ENCODE results near the gene MYO1E. TPM values are rescaled to one million over a fixed set of nuclear protein-coding genes. Genes with fewer than 3 reads are reported as not detected.
A peak's percentile ranks its signal among the peaks of the same experiment; 100 is the strongest.

MYO1E gene
- total RNA-seq, 2 experiments from 2014 or later, result 20.3 to 22.7 TPM

DNA sequence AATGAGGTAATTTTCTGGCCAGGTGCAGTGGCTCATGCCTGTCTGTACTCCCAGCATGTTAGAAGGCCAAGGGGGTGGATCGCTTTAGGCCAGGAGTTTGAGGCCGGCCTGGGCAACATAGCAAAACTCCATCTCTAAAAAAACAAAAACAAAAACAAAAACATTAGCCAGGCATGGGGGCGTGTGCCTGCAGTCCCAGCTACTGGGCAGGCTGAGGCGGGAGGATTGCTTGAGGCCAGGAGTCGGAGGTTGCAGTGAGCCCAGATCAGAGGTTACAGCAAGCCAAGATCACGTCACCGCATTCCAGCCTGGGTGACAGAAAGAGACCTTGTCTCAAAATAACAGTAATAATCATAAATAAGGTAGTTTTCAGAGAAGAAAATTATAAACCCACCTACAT is 110.4 kb downstream of the MYO1E start:
- Mint-ChIP-seq H3K27ac (no peak overlapping the region), H3K27me3 (no peaks in the 10 kb centered on the region), H3K4me3 (no peak overlapping the region), H3K4me1 (ENCODE audit: low read depth) (peaks cover 13% of the 10 kb centered on the region), H3K9me3 (no peaks in the 10 kb centered on the region), H3K36me3 (ENCODE audit: low read depth) (no peaks in the 10 kb centered on the region)
- TF ChIP-seq, protein P1, sequence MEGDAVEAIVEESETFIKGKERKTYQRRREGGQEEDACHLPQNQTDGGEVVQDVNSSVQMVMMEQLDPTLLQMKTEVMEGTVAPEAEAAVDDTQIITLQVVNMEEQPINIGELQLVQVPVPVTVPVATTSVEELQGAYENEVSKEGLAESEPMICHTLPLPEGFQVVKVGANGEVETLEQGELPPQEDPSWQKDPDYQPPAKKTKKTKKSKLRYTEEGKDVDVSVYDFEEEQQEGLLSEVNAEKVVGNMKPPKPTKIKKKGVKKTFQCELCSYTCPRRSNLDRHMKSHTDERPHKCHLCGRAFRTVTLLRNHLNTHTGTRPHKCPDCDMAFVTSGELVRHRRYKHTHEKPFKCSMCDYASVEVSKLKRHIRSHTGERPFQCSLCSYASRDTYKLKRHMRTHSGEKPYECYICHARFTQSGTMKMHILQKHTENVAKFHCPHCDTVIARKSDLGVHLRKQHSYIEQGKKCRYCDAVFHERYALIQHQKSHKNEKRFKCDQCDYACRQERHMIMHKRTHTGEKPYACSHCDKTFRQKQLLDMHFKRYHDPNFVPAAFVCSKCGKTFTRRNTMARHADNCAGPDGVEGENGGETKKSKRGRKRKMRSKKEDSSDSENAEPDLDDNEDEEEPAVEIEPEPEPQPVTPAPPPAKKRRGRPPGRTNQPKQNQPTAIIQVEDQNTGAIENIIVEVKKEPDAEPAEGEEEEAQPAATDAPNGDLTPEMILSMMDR (IDR thresholded peaks at IDR 0.05), result no peak
- CTCF ChIA-PET, result no interaction called here
- ATAC-seq (no peak), DNase-seq (no peak)
- POLR2A ChIA-PET, result interaction anchor here (0.7 kb wide), 1 partner anchor 169 kb away, joined by 3 read pairs; no protein-coding TSS in a partner anchor
- intact Hi-C loops (cut with micrococcal nuclease), result no loop called here

DNA sequence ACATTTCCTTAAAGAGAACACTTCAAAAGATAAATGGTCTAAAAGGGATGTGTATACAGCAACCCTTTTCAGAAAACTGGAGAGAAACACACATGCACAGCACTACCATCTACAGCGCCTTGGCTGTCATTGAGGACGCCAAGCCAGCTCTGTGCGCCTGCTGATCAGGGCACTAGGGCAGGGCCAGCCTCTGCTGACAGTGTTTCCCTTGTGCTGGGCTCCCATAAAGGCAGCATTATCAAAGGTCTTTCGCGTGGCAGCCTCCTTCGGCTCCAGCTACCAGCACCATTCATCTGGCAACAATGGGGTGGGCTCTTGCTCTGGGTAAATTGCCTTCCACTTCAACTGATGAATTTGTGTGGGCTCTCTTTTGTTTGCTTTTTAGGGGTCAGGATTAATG is 112.6 kb downstream of the MYO1E start:
- intact Hi-C loops (cut with micrococcal nuclease), result no loop called here
- Mint-ChIP-seq H3K27ac (no peak overlapping the region), H3K27me3 (no peaks in the 10 kb centered on the region), H3K4me3 (no peak overlapping the region), H3K36me3 (ENCODE audit: low read depth) (no peaks in the 10 kb centered on the region), H3K9me3 (no peaks in the 10 kb centered on the region), H3K4me1 (ENCODE audit: low read depth) (peaks cover 28% of the 10 kb centered on the region)
- no peak for ATAC-seq
- TF ChIP-seq, protein P1 (IDR thresholded peaks at IDR 0.05), result no peak
- CTCF ChIA-PET, result interaction anchor here (1.8 kb wide), 1 partner anchor 13 kb away, joined by 9 read pairs; no protein-coding TSS in a partner anchor
- no peak for DNase-seq
- POLR2A ChIA-PET, result interaction anchor here (1.0 kb wide), 1 partner anchor 9 kb away, joined by 3 read pairs; no protein-coding TSS in a partner anchor

DNA sequence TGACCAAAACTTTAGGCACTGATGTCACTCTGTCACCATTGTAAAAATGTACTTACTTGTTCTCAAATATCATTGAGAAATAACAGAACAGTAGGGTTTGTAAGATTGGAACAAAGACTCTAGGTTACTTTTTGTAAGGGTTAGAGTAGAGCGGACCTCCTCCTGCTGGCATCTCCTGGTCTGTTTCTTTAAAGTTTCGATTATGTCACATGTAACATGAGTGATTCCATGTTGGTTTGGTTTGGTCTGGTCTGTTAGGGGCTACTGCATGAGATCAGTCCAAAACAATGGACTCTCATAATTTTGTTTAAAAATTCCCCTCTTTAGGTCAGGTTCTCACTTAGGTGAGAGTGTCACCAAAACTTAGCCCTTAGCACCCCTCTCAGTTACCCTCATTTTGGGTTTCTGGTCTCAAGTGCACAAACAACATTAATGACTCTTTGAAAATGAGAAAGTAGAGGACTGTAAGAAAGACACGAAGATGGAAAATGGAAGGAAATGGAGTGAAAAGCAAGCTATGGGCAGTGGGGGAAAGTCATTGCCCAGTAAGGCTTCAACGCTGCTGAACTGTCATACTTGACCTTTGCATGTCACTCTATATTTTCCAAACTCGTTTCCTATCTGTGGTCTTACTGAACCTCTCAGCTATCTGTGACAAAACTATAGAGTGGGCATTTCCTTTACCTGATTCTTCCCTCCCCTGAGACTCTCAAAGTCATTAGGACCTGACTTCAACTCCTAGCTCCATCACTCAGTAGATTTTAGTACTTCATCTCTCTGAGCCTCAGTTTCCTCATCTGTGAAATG is 113.3 kb downstream of the MYO1E start:
- no peaks in the 10 kb centered on the region for H3K27me3 Mint-ChIP-seq
- H3K4me3 Mint-ChIP-seq, result no peak overlapping the region
- TF ChIP-seq, protein P1 (IDR thresholded peaks at IDR 0.05), result no peak
- DNase-seq (peak; percentile 10), ATAC-seq (peak; percentile 74)
- H3K36me3 Mint-ChIP-seq (ENCODE audit: low read depth), result no peaks in the 10 kb centered on the region
- H3K9me3 Mint-ChIP-seq, result no peaks in the 10 kb centered on the region
- H3K27ac Mint-ChIP-seq, result peak overlapping the region; percentile 77
- ChIA-PET POLR2A (interaction anchor here (1.0 kb wide), 1 partner anchor 9 kb away, joined by 3 read pairs; no protein-coding TSS in a partner anchor), CTCF (interaction anchor here (1.8 kb wide), 1 partner anchor 12 kb away, joined by 9 read pairs; no protein-coding TSS in a partner anchor)
- H3K4me1 Mint-ChIP-seq (ENCODE audit: low read depth), result peaks cover 28% of the 10 kb centered on the region
- intact Hi-C loops (cut with micrococcal nuclease), result loop anchor here (5.0 kb wide), 1 partner anchor 38 kb away; no protein-coding TSS in a partner anchor

DNA sequence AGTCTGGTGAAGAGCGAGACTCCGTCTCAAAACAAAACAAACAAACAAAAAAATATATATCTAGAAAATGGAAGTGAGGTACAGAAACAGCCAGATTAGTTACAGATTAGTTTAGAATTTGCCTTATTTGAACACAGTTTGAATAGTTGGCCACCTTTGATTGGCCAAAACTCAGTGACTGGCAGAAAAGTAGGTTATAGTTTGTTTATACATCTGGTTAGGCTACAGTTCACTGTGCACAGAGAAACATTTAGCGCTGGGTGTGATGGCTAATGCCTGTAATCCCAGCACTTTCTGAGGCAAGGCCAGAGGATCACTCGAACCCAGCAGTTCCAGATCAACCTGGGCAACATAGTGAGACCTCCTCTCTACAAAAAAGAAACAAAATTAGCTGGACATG is 114.4 kb downstream of the MYO1E start:
- no peaks in the 10 kb centered on the region for H3K9me3 Mint-ChIP-seq
- TF ChIP-seq, protein P1 (IDR thresholded peaks at IDR 0.05), result no peak
- intact Hi-C loops (cut with micrococcal nuclease), result loop anchor here (5.0 kb wide), 1 partner anchor 39 kb away; no protein-coding TSS in a partner anchor
- ATAC-seq (no peak), DNase-seq (no peak)
- H3K4me1 Mint-ChIP-seq (ENCODE audit: low read depth), result peaks cover 28% of the 10 kb centered on the region
- ChIA-PET CTCF (no interaction called here), POLR2A (interaction anchor here (0.7 kb wide), 1 partner anchor 407 kb away, joined by 3 read pairs; no protein-coding TSS in a partner anchor)
- H3K36me3 Mint-ChIP-seq (ENCODE audit: low read depth), result no peaks in the 10 kb centered on the region
- H3K4me3 Mint-ChIP-seq, result no peak overlapping the region
- H3K27ac Mint-ChIP-seq, result no peak overlapping the region
- H3K27me3 Mint-ChIP-seq, result no peaks in the 10 kb centered on the region

DNA sequence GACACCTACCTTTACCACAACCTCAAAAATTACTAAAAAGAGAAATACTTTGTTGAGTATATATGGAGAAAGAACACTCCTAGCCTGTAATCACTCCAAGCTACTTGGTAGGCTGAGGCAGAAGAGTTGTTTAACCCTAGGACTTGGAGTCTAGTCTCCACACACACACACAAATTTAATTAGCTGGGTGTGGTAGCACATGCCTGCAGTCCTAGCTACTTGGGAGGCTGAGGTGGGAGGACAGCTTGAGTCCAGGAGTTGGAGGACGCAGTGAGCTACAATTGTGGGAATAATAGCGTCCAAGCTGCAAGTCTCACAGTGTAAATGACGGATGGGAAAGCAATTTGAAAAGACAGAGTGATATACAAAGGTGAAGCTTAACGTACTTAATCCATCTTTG is 115.5 kb downstream of the MYO1E start:
- TF ChIP-seq, protein P1 (IDR thresholded peaks at IDR 0.05), result no peak
- Mint-ChIP-seq H3K27me3 (no peaks in the 10 kb centered on the region), H3K4me1 (ENCODE audit: low read depth) (peaks cover 28% of the 10 kb centered on the region), H3K36me3 (ENCODE audit: low read depth) (no peaks in the 10 kb centered on the region), H3K27ac (no peak overlapping the region), H3K4me3 (no peak overlapping the region), H3K9me3 (no peaks in the 10 kb centered on the region)
- DNase-seq (no peak), ATAC-seq (no peak)
- CTCF ChIA-PET, result interaction anchor here (1.1 to 2.8 kb wide), 3 partner anchors 10 to 272 kb away, joined by 3 to 10 read pairs (median 3); no protein-coding TSS in a partner anchor
- POLR2A ChIA-PET, result no interaction called here
- intact Hi-C loops (cut with micrococcal nuclease), result loop anchor here (5.0 kb wide), 1 partner anchor 40 kb away; no protein-coding TSS in a partner anchor

Measured in activated CD8-positive, alpha-beta T cell treated with anti-CD3 and anti-CD28 coated beads for 36 hours (primary cell).